Stimulated activated CD8-positive, alpha-beta memory T cell treated with anti-CD3 and anti-CD28 coated beads, Interleukin-15, amount 100 ng/mL, for 1 hour (primary cell): ENCODE data around the gene RNF144A.
"Not testable (repeated sequence)": the region's sequence is repeated elsewhere in the genome, so short reads cannot be mapped to it uniquely, and the experiment has no call there.

Source experiments
- DNase-seq: peaks from one replicate; pipeline ENCODE4 v3.0.0-alpha.2; 2020; ENCODE audit warnings: low read depth

Gene RNF144A

DNA sequence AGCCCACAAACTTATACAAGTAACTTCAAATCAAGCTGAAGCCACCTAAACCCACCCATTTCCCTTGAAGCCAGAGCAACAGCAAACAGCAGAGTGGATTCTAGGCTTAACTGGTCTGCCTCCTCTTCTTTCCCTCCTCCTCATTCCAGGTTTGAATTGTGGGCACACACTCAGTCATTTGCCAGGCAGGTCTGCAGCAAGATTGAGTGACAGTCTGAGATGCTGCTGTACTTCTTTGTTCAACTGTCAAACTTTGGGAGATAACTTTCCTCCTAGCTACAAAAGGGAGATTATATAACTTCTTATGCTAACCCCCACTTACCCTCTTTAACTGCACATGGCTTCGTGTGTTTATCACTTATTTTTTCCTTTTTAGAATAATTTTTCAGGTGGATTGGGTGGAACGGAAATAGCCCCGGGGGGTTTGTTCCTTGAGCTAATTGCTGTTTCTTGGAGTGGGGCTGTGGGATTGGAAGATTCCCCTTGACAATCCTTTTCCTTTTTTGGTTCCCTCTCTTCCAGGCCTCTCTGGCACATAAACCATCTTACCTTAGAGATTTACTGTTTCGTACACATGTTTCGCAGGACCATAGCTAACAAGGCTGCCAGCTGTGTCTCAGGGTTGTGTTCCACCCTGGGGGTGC, 55.0 kb downstream of the RNF144A start:
- no peak for DNase-seq

DNA sequence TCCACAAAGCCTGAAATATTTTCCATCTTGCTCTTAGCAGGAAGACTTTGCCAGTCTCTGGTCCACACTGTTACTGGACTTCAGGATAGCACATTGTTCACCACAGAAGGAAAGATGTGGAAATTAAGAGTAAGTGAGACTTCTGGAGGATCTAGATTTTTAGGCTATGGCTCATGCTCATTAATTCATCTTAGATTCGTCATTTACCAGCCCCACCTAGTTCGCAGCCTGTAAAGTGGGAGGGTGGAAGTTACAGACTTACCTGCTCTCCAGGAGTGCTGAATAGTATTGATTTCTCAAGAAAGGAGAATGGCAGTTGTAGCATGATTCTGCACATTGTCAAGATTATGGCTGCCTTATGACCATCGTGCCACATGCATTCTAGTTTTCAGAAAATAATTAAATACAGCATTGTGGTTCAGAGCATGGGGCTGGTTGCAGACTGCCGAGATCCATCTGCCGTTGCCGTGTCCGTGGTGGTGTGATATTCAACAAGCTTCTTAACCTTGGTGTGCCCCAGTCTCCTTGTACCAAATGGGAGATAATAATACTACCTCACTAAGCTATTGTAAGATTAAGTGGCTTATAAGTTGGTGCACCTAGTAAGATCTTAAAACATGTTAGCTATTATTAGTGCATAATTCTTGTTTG, 56.8 kb downstream of the RNF144A start:
- no peak for DNase-seq

DNA sequence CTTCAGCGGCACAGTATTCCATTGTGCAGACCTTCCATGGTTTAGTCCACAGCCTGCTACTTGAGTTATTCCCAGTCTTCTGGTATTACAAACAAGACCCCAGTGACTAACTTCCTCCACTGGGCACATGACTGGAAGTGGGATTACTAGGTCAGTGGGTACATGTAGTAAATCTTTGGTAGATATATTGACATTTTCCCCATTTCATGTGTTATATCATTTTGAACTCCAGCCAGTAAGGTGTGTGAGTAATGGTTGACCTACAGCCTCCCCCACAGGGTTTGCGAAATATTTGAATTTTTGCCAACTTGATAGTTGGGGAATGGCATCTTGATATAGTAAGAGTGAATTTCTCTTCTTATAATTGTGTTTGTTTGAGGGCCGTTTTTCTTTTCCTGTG, 58.8 kb downstream of the RNF144A start:
- DNase-seq: no peak

DNA sequence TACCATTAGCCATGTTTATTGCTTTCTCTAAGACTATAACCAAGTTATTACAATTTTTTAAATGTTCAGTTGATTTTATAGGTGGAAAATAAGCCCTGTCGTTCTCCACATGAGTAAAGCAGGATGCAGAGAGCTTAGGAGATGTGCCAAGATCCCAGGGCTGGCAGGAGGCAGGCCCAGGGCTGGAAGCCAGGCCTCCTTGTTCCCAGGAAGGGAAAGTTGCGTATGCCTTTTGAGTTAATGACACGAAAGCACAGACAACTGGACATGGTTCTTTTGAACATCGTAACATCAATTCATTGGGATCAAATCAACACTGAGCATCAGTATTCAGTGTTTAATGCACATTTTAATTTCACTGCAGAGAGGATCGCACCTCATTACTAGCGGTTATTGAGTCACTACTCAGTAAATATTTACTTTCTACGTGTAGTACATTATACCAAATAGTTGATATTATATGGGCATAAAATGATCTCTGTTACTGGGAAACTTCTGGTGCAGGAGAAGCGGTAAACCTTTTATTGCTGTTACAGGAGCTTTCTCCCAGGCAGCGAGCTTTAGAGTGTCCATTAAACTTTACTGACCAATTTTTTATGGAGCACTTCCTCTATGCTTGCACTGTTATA, 60.0 kb downstream of the RNF144A start:
- no peak for DNase-seq

DNA sequence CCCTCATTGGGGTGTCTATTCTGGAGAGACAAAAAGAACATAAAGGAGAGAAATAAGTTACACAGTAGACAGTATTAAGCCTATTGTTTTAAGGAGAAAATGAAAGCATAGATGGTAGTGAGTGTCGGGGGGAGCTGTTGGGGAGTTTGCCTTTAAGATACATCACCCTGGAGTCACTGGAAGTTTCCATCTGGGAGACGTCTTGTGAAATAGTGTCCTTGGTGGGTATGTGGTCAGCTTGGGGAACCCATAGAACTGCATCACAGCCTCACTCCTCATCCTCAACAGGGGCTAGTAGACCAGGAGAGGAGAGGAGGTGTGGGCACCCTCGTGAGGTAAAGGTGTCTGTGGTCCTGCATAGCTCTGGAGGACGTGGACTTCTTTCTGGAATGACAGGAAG, 60.6 kb downstream of the RNF144A start:
- no peak for DNase-seq

DNA sequence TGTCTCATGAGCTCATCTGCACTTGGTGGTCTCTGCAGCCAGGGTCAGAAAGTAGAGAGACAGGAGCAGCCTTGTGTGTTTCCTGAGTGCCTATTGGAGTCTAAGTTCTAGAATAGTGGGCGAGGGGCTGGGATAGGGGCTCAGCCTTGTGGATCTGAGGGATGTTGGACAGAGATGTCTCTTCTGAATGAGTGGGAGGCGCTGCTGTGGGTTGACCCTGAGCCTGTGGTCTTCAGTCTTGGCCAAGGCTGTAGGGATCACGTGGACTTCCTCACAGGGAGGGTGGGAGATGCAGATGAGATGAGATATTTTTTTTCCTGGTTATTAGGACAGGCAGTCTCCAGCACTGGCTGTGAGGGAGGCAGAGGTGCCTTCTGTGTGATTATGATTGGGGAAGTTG, 61.8 kb downstream of the RNF144A start:
- no peak for DNase-seq

DNA sequence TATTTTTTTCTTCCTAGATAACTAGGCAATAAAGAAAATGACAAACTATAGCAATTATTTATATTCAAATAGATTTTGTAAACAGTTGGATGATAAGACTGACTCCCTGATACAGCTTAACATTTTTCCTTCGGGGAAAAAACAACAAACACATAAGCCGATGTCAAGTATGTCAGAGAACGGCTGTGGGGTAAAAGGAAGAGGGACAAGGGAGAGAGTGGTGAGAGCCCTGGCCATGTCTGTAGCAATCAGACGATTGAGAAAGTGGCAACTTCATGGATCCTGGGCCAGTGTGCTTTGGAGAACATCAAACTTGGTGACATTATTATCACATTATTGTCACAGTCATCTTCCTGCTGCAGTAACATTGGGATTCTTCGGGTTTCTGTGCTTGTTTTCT, 65.2 kb downstream of the RNF144A start:
- no peak for DNase-seq

DNA sequence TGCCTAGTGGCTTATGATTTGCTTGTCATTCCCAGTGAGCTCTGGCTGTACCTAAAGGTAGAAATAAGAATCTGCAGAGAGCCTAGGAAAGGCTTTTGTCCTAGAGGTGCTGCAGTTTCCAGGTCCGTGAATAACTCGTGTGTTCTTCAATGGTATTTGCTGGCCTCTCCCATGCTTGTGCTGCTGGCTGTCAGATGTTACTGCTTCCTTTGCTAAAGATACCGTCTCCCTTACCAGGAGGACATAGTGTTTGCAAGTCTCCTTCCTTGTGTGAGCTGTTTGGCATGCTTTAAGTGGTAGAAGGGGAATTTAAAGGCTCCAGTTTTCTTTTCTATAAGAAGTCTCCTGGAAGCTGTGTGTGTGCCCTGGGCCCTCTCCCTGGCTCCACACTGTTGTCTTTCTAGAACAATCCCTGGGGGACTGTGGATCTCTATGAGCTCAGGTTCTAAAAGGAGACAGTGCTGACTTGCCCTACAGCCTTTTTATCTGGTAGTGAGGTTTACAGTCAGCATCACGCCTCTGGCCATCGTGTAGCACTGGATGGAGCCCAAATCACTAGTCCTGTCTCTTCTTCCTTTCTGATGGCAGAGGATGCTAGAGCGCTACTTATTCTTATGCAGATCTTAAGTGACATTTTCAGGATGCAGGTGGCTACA, 65.8 kb downstream of the RNF144A start:
- DNase-seq: no peak

DNA sequence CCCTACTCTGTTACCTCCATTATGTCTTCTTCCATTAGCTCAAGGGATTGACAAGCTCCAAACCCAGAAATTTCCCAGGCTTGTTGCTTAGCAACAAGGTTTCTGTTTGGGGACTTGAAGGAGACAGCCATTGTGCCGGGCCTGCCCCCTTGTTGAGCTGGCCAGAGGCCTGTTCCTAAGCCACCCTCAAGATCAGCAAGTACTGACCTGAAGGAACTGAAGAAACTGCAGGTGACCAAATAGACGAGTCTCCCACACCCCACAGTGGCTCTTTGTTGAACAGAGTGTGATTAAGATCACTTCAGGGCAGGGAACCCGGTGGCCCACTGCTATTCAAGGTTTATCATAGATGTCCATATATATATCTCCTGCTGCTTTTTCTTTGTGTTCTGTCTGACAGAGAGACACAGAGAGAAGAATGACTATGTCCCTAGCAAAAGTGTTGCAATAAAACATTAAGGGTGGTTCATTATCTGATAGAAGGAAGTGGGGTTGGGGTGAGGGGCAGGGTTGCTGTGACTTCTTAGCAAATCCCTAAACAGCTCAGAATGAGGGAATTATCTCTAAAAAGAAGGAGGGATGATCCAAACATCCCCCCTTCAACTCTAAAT, 69.2 kb downstream of the RNF144A start:
- DNase-seq: no peak

DNA sequence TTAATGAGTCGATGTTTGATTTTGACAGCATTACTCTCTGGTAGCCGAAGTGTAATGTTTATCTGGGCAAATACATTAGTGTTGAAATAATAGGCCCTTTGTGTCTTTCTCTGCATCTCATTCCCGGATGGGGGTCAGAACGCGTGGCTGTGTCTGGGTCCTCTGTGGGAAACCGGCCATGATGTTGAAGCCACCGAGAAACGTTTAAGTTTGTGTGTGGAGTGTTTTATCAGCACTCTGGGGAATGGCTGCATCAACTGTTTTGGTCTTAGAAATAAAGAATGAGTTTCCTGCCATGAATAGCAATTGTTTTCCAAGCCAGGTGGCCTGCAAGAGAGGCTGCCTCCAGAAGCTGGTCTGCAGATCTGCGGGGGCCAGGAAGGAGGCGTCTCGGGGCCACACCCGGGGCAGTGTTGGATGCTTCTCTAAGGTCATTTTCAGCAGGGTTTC, 69.7 kb downstream of the RNF144A start:
- DNase-seq: no peak

DNA sequence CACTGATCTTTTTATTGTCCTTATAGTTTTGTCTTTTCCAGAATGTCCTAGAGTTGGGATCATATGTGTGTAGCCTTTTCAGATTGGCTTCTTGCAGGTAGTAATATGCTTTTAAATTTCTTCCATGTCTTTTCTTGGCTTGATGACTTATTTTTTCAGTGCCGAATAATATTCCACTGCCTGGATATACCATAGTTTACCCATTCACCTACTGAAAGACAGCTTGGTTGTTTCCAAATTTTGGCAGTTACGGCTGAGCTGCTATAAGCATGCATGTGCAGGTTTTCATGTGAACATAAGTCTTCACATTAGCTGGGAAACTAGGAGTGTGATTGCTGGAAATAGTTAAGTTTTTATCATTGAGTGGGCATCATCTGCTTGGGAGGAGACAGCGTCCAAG, 73.7 kb downstream of the RNF144A start:
- no peak for DNase-seq

DNA sequence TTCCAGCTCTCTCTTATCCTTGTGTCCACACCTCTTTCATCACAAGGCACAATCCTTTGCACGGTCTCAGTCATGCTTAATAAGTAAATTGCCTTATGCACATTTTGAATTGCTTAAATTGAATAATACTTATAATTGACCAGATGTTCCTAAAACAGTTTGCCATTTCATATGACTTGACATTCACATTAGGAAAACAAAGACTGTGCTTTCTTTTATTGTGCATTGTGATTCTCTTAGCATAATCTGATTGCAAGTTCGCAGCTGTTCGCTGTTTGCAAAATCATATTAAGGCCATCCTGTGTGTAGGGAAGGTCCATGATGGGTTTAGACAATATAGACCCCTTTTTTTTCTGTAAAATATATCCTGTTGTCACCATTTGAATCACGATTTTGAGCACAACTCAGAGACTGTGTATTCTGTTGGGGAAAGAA, 75.6 kb downstream of the RNF144A start:
- DNase-seq: no peak

DNA sequence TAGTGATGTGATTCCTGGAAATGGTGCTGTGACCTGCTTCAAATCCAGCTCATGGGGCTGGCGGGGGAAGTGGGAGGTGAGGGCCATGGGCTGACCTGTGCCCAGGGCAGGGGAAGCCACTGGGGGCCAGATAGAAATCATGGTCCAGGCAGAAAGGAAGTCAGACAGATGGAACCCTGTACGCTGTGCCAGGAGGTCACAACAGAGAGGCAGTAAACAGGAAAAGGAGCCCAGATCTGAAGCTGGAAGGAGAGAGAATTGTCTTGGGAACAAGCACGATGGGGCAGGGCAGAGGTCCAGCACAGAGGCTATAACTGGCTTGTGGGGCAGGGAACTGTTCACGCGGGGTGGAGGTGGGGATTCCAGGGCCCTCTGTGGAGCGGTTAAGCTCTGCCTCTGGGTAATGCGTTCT, 76.0 kb downstream of the RNF144A start:
- DNase-seq: no peak

DNA sequence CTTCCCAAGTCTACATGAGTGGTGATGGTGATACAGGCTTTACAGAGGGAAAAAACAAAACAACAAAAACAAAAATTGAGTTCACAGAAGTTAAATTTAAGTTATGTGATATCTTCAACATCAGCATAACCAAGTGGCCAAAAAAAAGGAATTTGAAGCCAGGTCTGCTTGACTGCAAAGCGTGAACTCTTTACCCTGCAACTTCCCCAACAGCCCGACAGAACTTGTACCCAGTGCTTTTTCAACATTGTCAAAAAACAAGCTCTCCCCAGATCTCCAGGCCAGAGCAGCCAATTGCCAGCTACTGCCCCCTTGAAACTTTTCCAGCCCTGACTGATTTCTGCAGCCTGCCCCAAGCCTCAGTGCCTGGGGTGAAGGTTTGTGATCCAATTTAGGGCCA, 76.7 kb downstream of the RNF144A start:
- DNase-seq: no peak

DNA sequence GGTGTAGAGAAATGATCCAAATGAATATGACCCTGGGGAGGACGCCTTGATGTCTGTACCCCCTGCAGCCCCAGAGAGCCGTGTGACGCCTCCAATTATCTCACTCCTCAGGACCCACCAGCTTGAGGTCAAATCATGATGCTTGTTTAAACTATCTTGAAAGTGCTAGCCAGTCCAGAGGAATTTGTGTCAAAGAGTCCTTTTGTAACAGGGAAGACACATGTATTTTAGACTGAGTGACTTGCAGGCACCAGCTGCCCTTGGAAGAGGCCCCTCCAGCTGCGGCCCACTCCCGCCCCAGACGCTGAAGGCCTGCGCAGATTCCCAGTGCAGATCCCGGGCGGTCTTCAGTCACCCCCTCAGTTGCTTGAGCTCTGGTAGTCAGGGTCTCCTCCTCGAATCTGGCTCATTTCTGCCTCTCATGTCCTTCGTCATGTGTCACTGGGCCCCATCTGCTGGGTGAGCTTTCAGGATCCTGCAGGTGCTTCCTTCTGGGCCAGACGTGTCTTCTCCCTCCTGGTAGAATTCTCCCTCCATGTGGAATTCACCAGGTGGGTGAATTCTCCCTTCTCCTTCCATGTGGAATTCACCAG, 77.4 kb downstream of the RNF144A start:
- no peak for DNase-seq

DNA sequence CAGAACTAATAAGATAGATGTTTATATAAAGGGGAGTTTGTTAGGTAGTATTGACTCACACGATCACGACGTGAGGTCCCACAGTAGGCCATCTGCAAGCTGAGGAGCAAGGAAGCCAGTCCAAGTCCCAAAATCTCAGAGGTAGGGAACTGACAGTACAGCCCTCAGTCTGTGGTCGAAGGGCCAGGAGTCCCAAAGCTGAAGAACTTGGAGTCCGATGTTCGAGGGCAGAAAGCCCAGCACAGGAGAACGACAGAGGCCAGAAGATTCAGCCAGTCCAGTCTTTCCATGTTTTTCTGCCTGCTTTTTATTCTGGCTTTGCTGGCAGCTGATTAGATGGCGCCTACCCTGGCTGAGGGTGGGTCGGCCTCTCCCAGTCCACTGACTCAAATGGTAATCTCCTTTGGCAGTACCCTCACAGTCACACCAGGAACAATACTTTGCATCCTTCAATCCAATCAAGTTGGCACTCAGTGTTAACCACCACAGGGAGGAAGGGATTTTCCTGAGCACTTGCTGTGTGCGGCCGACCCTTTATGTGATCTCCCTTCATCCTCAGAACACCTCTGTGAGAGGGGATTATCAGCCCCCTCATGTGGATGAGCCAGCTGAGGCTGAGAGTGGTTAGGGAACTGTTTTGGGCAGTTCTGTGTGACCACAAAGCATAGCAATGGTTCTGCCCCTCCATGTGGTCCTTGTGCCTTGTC, 78.3 kb downstream of the RNF144A start:
- no peak for DNase-seq

DNA sequence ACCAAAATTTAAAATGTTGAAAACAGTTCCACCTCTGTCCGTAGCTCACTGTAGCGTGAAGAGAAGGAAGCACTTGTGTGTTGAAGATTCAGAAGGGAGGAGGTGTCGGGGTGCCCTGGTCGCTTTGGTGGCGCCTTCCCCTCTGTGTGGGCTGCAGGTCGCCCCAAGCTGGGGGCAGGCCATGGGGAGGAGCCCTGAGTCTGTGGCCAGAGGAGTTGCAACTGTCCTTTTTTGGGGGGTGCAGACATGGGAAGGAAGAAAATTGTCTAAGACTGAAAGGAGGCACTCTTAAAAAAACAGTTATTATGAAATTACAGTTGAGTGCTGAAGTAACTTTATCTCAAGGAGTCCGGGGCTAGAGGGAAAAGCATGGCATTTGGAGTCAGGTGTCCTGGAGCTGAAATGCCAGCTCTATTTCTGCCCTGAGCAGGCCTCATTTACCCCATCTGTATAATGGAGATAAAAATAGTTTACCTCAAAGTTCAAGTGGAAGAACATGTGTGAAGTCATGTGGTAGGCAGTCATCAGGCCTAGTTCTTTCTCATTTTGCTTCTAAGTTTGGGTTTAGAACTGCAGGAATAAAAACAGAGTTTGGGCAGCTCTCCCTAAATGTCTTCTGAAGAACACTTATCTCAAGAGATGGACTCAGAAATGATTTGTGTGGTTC, 82.1 kb downstream of the RNF144A start:
- DNase-seq: no peak

DNA sequence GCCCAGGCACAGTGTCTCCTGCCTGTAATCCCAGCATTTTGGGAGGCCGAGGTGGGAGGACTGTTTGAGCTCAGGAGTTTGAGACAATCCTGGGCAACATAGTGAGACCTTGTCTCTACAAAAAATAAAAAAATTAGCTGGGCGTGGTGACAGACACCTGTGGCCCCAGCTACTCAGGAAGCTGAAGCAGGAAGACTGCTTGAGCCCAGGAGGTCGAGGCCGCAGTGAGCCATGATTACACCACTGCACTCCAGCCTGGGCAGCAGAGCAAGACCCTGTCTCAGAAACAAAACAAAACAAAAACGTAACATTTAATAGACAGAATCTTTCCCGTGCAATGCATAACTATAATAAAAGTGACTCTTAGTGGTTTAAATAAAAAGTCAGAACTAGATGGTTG, 84.2 kb downstream of the RNF144A start:
- DNase-seq: not testable (repeated sequence)

DNA sequence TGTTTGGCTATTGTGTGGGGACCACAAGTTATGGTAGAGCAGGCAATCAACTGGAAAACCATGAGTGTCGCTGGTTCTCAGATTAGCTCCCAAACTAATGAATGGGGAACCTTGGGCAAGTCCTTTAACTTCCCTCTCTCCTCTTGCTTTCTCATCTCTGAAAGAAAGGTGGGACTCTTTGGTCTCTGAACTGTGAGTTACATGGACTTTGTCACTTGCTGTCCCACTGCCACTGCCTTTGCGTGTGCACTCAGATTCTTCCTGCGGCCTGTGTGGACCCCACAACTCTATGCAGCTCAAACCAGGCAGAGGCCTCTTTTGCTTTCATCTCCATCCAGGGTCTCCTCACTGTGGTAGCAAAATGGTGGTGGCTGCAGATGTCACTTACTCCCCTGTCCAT, 86.7 kb downstream of the RNF144A start:
- no peak for DNase-seq

DNA sequence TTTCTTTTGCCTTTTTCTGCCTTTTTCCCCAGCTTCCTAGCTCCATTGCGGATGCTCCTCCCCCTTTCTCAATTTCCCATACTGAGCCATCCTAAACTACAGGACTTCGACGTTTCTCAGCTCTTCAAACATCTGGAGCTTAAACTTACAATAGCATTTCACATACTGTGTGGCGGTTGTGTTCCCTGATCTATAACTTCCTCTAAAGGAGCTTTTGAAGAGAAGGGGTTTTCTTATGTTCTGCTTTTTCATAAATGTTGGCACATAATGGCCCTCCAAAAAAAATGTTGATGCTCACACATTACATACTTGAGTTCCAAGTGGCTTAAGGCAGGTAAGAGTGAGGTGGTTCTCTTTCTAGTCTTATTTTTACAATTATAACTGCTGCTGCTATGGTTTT, 87.4 kb downstream of the RNF144A start:
- DNase-seq: no peak

DNA sequence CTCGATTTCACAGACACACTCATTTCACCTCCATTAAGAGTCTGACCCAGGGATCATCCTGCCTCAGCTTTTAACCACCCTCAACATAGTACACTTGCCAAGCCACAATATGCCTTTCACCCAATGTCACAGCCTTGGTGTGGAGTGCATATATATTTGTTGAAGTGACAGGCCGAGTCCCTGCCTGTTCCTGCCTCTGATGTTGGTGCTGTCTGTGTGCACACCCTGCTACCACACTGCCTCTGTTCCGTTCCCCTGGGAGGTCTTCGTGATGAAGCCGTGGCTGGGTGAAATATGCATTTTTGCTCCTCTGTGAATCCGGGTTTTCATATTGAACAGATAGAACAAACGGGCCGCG, 90.3 kb downstream of the RNF144A start:
- DNase-seq: no peak
